K562 (cell line): ENCODE measurements around the gene AFM. TPM values are rescaled to one million over a fixed set of nuclear protein-coding genes. Genes with fewer than 3 reads are reported as not detected.
A peak's percentile ranks its signal among the peaks of the same experiment; 100 is the strongest.

Source experiments
- ARID1B ChIP-seq: fragments of 450-650 bp; IDR thresholded peaks from 2 replicates; pipeline ENCODE4 v1.6.1; 2016; ENCODE audit warnings: antibody characterized with exemption, mild to moderate bottlenecking, inconsistent platforms
- CAMTA2 ChIP-seq: fragments of 250-450 bp; sonication (Bioruptor Pico); conservative IDR thresholded peaks from 2 replicates; pipeline ENCODE4 v1.5.1; 2022
- E4F1 ChIP-seq: fragments of 250-450 bp; sonication (Bioruptor Pico); IDR thresholded peaks from 2 replicates; pipeline ENCODE4 v1.5.0; 2021; ENCODE audit warnings: mild to moderate bottlenecking, borderline replicate concordance
- ESRRA ChIP-seq: fragments of 450-650 bp; IDR thresholded peaks from 2 replicates; pipeline ENCODE4 v1.6.1; 2014; ENCODE audit warnings: low read depth, mild to moderate bottlenecking, moderate library complexity, borderline replicate concordance
- GATAD2A ChIP-seq: fragments of 450-650 bp; IDR thresholded peaks from 2 replicates; pipeline ENCODE4 v1.6.1; 2017
- GMEB1 ChIP-seq: fragments of 250-450 bp; sonication (Bioruptor Pico); IDR thresholded peaks from 2 replicates; pipeline ENCODE4 v1.4.0; 2020; ENCODE audit warnings: mild to moderate bottlenecking
- HDAC1 ChIP-seq, 2 experiments: fragments of 450-650 bp; IDR thresholded peaks; 2 replicates each; pipeline ENCODE4 v1.6.1; 2016 to 2017; ENCODE audit warnings: inconsistent platforms in 1 of 2, mild to moderate bottlenecking in 1 of 2, moderate library complexity in 1 of 2
- ILF3 ChIP-seq: fragments of 450-650 bp; IDR thresholded peaks from 2 replicates; pipeline ENCODE4 v1.6.1; 2018; ENCODE audit warnings: antibody characterized with exemption, mild to moderate bottlenecking, moderate library complexity, borderline replicate concordance
- KAT2B ChIP-seq: IDR thresholded peaks from one replicate; pipeline ENCODE4 v1.6.1; 2012; ENCODE audit warnings: low read depth, mild to moderate bottlenecking, control low read depth, inconsistent platforms, low read length, moderate library complexity
- MNT ChIP-seq, 2 experiments: fragments of 450-650 bp; conservative IDR thresholded peaks; 2 replicates each; pipeline ENCODE4 v1.6.1; 2017; ENCODE audit warnings: mild to moderate bottlenecking in 2 of 2, moderate library complexity in 2 of 2
- NFE2 ChIP-seq: IDR thresholded peaks from 2 replicates; pipeline ENCODE4 v1.6.1; 2014; ENCODE audit warnings: antibody characterized with exemption, low read depth
- POLR2A ChIP-seq: fragments of 450-650 bp; conservative IDR thresholded peaks from 2 replicates; pipeline ENCODE4 v1.6.1; 2016
- POLR2AphosphoS2 ChIP-seq: IDR thresholded peaks from 2 replicates; pipeline ENCODE4 v1.6.1; 2012; ENCODE audit warnings: low read length, improper control_type of control experiment
- PRDM10 ChIP-seq: fragments of 450-650 bp; IDR thresholded peaks from 2 replicates; pipeline ENCODE4 v1.6.1; 2018; ENCODE audit not compliant: partially characterized antibody
- RNF2 ChIP-seq: sonication (generic); IDR thresholded peaks from 2 replicates; pipeline ENCODE4 v1.6.1; 2016
- SP2 ChIP-seq: IDR thresholded peaks from 2 replicates; pipeline ENCODE4 v1.6.1; 2011; ENCODE audit warnings: mild to moderate bottlenecking, low read depth, low read length, moderate library complexity; ENCODE audit not compliant: poor library complexity, severe bottlenecking; ENCODE audit errors: extremely low read depth
- ZNF140 ChIP-seq: fragments of 250-450 bp; sonication (Bioruptor Pico); IDR thresholded peaks from 2 replicates; pipeline ENCODE4 v1.8.0; 2021; ENCODE audit warnings: moderate library complexity, mild to moderate bottlenecking, inconsistent platforms
- ZNF143 ChIP-seq: sonication (generic); formaldehyde crosslinking; IDR thresholded peaks from 2 replicates; pipeline ENCODE4 v1.9.0; 2022; ENCODE audit warnings: mild to moderate bottlenecking, missing genetic modification reagents
- ZNF445 ChIP-seq: fragments of 250-450 bp; sonication (Bioruptor Pico); IDR thresholded peaks from 2 replicates; pipeline ENCODE4 v1.4.0; 2020; ENCODE audit warnings: low read depth, mild to moderate bottlenecking, moderate library complexity
- polyA plus RNA-seq, 8 experiments: library from polyadenylated mRNA; depleted of rRNA in 4 of 8; stranded (reverse) in 5 of 8; unstranded in 3 of 8; fragments of >200 nt; fragmentation: Nextera tagmentation in 2 of 8; fragmentation: Illumina TruSeq in 1 of 8; extraction: Ambion mirVana in 2 of 8; extraction: Trizol in 1 of 8; gene quantifications; 2 replicates each; pipeline versions ENCODE4 v1.2.1 to v1.2.3, GENCODE V29; 2011 to 2014; ENCODE audit warnings: inconsistent platforms in 1 of 8, missing spikeins in 1 of 8
- total RNA-seq, 7 experiments: library from RNA; depleted of rRNA in 6 of 7; stranded (reverse); fragments of >200 nt in 6 of 7; fragmentation: Illumina TruSeq in 2 of 7; extraction: Trizol in 2 of 7; gene quantifications; 2 replicates each; pipeline versions ENCODE4 v1.2.1 to v1.2.3, GENCODE V29; 2011 to 2021; ENCODE audit warnings: low replicate concordance in 1 of 7

Gene AFM
- total and polyA plus RNA-seq, 9 of the 15 experiments (the other 6 are each of a cell fraction or from before 2014, with no cell fraction given), result 0.07 to 0.15 (median 0.12) TPM; not detected in 5

- TF ChIP-seq PRDM10, result peak; percentile 71
- TF ChIP-seq ARID1B, result peak; percentile 41; the same call in 1 of the 2 replicates
- no peak for TF ChIP-seq CAMTA2
- TF ChIP-seq KAT2B, result no peak
- 0 out of 4 replicates have a peak, but pooled peaks of 1 of the 2 experiments have one; percentile 12 for TF ChIP-seq MNT (conservative IDR thresholded peaks at IDR 0.05)
- TF ChIP-seq HDAC1 (IDR thresholded peaks at IDR 0.05), result no peak
- TF ChIP-seq ZNF140 (CRISPR knock-in tag), result no peak
- TF ChIP-seq GATAD2A, result no peak
- no peak for TF ChIP-seq ZNF143 (CRISPR knock-in tag)
- no peak for TF ChIP-seq GMEB1 (CRISPR knock-in tag)
- TF ChIP-seq E4F1, result no peak
- no peak for TF ChIP-seq ILF3
- TF ChIP-seq RNF2, result no peak
- no peak for TF ChIP-seq ESRRA
- peak; percentile 88 for TF ChIP-seq NFE2
- no peak for TF ChIP-seq ZNF445 (CRISPR knock-in tag)
- TF ChIP-seq SP2, result no peak
- TF ChIP-seq POLR2A, result no peak
- no peak for TF ChIP-seq POLR2AphosphoS2
Measured at GRCh38 chr4:73450398-73451004, 31.0 kb upstream of the AFM start (continued).
